ENCODE measurements around the gene RGS16. TPM values are rescaled to one million over a fixed set of nuclear protein-coding genes. Genes with fewer than 3 reads are reported as not detected.

Gene RGS16, protein sequence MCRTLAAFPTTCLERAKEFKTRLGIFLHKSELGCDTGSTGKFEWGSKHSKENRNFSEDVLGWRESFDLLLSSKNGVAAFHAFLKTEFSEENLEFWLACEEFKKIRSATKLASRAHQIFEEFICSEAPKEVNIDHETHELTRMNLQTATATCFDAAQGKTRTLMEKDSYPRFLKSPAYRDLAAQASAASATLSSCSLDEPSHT
- 17.2 and 18.8 TPM in 2 replicates for total RNA-seq

DNA sequence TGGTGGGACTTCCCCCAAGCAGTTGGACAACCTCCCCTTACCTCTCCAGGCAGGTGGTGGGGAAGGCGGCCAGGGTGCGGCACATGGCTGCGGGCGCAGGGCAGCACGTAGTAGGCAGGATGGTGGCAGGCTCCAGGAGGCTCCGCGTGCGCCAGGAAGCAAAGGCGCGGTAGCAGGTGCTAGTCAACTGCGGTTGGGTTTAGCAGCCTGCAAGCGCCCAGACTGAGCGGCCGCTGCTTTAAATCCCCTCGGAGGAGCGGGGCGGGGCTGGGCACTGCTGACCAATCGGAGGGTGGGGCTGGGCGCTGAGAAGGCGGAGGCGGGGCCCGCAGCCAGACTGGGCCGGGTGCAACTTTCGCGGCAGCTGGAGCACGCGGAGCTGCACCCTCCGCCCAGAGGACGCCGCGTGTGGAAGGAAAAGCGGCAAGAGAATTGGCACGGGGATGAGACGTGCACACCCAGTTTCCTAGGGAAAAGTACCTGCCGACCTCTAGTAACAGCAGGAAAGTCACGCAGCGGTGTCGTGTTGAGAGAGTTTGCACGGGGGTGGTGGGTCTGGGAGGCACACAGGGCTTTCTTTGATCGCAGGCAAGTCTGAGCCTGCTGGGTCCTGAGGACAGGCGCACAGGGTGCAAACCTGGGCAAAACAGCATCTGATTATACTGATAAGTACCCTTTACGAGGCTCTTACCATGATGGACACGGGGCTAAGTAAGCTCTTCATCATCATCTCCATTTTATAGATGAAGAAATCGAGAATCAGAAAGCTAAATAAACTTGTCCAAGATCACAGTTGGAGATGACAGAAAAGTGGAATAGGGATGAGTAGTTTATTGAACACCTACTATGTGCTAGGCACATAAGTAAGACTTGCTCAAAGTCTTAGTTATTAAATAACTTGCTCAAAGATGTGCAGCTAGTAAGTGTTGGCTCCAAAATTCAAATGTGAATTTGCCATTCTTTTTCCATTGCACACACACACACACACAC lies at the start of gene RGS16:
RGS16 (minus strand) TSS at position 215 of the 990 bp plus-strand sequence; CDS start at position 85, 130 bp downstream.

DNA sequence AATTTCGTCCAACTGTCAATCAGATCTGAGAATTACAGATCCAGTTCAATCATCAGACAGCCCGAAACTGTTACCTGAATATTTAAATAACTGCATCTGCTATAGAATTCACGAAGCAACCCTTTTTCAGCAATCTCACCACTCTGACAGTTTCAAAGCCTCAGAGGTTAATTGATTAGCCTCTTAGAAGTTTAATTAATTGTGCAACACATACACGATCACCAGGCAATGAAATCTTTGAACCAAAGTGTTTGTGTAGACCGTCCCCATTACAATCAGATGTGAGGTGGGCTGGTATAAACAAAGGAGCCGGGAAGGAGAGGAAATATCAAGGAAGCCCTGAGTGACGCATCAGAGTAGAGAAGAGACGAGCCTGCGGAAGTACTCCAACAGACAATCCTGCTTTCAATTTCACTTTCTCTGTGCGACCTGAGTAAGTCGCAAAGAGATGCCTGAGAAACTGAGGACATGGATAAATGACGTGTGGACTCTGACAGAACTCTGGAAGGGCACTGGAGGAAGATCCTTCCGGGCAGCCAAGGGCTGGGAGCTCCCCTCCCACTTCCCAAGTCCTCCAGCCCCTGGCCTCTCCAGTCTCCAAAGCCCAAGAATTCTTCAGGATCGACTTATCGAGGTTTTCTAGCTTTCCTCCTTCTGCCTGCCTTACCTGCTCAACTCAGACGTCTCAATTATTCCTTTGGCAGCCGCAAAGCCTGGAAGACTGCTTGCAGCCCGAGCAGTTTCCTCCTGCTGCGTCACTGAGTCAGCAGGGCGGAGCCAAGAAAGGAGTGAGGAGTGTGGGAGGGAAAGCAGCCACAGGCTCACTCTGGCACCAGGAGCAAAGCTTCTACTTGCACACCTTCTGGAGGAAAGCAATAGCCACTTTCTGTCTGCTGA lies 15.4 kb downstream of the RGS16 start, which contains the start of gene RNASEL:
RNASEL (minus strand) TSS at position 757 of the 897 bp plus-strand sequence. CDS start 2,450 bp downstream, outside the sequence.

Small RNAs within 50 kb of the gene (small RNA-seq; reads per million reads assigned to genes)
- not detected for gene RF00017

Other genes with a start within 250 kb of the RGS16 start
- gene GLUL, start 212.6 kb downstream of the RGS16 start, total RNA-seq: 320 and 394 TPM in 2 replicates
- not detected in 2 replicates for gene TEDDM1, start 203.7 kb downstream of the RGS16 start, total RNA-seq
- gene RGSL1, start 154.2 kb downstream of the RGS16 start, total RNA-seq: not detected in 2 replicates
- 13.2 and 13.9 TPM in 2 replicates for gene RNASEL, start 15.1 kb downstream of the RGS16 start, total RNA-seq
- gene RGS8, start 80.2 kb upstream of the RGS16 start, total RNA-seq: 0.78 and 1.5 TPM in 2 replicates
- gene NPL, start 185.4 kb upstream of the RGS16 start, total RNA-seq: 2.9 and 5.9 TPM in 2 replicates
- gene DHX9, start 235.0 kb upstream of the RGS16 start, total RNA-seq: 141 and 145 TPM in 2 replicates